ENCODE results near the gene MAGEA1.
A peak's percentile ranks its signal among the peaks of the same experiment; 100 is the strongest.
"Not testable (repeated sequence)": the region's sequence is repeated elsewhere in the genome, so short reads cannot be mapped to it uniquely, and the experiment has no call there.

Gene MAGEA1

GRCh38 chrX:153179131-153179530 lies at the start of gene MAGEA1:
Gene MAGEA1, plus strand, starts transcription at chrX:153179284. Its CDS starts 3,106 bp downstream, at chrX:153182390.
- no peak for DNase-seq

DNA sequence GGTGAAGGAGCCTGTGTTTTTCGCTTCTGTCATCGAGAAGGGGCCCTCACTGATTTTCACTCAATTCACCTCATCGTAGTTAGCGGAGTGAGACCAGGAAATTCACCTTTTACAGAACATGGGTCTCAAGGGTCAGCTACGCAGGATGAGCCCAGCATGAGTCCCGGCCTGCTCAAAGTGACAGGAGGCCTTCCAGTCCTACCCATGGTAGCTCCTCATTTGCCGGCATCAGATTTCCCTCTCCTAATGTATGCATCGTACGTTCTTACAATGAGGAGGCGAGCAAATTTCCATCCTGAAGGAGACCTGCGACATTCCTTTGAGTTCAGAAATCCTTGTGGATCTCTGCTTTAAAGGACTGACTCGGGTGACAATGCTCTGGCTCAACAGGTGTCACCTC lies 46.2 kb upstream of the MAGEA1 start:
- DNase-seq: not testable (repeated sequence)

DNA sequence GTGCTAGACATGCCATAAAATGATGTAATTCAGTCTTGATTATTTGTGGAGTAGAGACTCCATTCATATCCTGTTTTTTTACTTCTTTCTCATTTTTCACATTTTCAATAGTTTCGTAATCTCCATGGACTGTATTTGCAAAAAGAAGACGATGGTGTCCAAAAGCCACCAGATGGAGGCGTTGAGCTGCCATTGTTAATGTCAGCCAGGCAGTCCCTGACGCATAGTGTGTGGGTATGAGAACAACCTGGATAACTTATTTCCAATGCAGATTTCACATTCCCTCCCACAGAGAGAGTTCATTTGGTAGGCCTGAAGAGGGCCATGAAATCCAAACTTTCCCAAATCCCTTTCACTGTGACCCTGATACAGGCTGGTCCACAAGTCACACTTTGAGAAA lies 40.0 kb upstream of the MAGEA1 start:
- not testable (repeated sequence) for DNase-seq

DNA sequence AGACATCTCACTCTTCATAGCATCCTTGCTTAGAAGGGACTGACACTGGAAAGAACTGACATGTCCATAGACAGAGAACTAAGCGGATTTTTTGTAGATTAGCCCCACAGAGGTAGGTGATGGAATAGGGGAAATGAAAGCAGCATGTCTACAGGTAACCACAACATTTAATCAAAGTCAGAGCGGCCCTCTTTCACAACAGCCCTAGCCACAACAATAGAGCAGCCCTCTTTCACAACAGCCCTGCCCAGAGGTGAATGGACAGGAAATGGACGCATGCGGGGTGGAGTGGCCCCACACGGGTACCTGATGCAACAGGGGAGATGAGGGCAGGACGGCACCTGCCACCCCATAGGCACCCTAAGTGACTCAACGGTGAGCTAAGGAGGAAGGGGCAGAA lies 32.8 kb upstream of the MAGEA1 start:
- DNase-seq: not testable (repeated sequence)

GRCh38 chrX:153153516-153153915 lies 25.6 kb upstream of the MAGEA1 start:
- DNase-seq: no peak

GRCh38 chrX:153157450-153157849 lies 21.6 kb upstream of the MAGEA1 start:
- DNase-seq: no peak

DNA sequence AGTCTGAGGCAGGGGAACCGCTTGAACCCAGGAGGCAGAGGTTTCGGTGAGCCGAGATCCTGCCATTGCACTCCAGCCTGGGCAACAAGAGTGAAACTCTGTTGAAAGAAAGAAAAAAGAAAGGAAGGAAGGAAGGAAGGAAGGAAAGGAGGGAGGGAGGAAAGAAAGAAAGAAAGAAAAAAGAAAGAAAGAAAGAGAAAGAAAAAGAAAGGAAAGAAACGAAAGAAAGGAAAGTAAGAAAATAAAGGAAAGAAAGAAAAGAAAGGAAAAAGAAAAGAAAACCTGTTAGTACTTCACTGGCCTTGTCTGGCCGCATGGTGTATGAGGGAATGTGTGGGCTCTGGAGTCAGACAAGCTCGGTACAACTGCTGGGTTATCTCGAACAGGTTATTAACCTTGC lies 20.8 kb upstream of the MAGEA1 start:
- no peak for DNase-seq

GRCh38 chrX:153161952-153162351 lies 17.1 kb upstream of the MAGEA1 start:
- no peak for DNase-seq

DNA sequence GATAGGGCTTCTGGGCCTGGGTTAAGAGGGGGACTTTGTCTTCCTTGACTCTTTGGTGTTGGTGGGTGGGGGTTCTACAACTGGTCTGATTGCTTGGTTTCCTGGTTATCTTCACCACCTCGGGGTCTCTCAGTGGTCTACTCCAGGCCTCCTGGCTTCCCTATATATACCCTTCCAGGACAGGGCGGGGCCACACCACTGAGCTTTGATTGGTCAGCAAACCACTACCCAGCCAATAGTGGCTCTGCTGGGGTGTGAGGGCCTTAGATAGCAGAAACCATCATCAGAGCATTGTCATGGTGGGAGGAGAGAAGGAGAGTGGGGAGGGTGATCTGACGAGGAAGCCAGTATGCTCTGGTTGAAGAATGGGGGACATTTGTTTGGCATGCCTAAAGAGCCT lies 14.4 kb upstream of the MAGEA1 start:
- DNase-seq: no peak

GRCh38 chrX:153168423-153168822 lies 10.7 kb upstream of the MAGEA1 start:
- not testable (repeated sequence) for DNase-seq

DNA sequence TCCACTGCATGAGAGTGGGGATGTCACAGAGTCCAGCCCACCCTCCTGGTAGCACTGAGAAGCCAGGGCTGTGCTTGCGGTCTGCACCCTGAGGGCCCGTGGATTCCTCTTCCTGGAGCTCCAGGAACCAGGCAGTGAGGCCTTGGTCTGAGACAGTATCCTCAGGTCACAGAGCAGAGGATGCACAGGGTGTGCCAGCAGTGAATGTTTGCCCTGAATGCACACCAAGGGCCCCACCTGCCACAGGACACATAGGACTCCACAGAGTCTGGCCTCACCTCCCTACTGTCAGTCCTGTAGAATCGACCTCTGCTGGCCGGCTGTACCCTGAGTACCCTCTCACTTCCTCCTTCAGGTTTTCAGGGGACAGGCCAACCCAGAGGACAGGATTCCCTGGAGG lies 2.7 kb downstream of the MAGEA1 start:
- no peak for DNase-seq

GRCh38 chrX:153184787-153185186 lies 5.7 kb downstream of the MAGEA1 start:
- no peak for DNase-seq

- no peak for DNase-seq
Observed at GRCh38 chrX:153190381-153190780, 11.3 kb downstream of the MAGEA1 start.

DNA sequence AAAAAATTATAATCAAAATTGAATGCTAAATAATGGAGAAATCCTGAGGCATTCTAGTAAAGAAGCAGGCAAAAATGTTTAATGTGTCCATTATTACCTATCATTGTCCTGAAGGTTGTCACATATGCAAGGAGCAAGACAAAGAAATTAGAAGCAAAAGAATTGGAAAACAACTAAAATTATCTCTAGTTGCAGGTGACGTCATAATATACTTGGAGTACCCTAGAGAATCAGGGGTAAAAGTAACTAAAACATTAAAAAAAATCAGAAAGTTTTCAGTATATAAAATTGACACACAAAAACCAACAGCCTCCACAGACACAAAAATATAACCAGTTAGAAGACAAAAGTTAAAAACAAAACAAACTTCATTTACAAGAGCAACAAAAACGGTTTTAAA lies 21.4 kb downstream of the MAGEA1 start:
- no peak for DNase-seq

DNA sequence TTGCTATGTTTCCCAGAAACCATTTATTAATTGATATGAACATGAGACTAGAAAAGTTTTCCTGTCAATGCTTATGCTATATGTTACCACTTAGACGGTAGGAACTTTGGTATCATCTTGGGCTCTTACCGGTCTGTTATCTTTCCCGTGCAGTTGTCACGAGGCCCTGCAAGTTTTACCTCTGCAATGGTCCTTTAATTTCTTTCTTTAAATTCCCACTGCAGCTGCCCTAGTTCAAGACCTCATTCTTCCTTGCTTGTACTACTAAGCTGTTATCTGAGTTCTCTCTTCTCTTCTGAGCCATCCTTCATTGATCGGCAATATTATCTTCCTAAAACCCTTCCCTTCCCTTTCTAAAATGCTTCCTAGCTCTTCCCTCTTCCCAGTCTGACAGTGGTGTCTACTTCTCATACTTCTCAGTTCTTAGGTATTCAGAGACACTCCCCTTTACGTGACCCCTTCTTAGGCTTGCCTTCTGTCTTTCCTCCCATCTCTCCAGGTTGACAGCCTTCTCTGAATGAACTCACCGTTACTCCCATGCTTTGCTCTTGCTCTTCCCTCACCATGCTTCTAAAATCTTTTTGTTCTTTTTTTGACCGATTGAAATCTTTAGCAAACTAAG lies 27.5 kb downstream of the MAGEA1 start:
- DNase-seq: no peak

DNA sequence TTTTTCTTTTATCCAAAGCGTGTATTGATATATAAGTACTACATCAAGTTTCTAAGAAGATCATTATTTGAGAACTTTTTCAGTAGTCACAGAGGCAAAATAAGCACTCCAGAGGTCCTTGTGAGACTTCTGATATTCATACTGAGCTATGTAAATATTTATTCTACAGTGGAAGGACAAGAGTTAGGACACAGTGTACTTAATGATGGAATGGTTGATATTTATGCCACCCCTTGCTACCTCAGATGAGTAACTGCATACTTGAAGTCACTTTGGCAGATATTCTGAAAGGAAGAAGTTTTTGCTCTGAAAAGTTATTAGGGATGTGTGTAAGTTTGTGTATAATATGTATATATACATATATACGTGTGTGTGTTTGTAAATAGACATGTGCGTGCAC lies 30.3 kb downstream of the MAGEA1 start:
- no peak for DNase-seq

DNA sequence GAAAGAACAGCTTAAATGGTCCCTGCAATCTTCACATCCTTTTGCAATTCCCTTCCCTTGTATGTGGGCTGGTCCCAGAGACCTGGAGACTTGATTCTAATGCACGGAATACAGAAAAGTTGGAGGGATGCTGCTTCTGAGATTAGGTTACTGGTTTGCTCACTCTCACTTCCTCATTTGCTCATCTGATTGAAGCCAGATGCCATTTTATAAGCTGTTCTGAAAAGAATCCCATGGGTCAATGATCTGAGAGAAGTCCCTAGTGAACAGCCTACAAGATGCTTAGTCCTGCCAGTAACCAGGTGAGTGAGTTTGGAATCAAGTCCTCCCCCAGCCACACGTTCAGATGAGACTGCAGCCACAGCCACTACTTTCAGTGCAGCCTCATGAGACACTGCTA lies 35.9 kb downstream of the MAGEA1 start:
- no peak for DNase-seq

GRCh38 chrX:153216926-153217325 lies 37.8 kb downstream of the MAGEA1 start:
- no peak for DNase-seq

- DNase-seq: no peak
Observed at GRCh38 chrX:153225438-153226098, 46.5 kb downstream of the MAGEA1 start.

DNA sequence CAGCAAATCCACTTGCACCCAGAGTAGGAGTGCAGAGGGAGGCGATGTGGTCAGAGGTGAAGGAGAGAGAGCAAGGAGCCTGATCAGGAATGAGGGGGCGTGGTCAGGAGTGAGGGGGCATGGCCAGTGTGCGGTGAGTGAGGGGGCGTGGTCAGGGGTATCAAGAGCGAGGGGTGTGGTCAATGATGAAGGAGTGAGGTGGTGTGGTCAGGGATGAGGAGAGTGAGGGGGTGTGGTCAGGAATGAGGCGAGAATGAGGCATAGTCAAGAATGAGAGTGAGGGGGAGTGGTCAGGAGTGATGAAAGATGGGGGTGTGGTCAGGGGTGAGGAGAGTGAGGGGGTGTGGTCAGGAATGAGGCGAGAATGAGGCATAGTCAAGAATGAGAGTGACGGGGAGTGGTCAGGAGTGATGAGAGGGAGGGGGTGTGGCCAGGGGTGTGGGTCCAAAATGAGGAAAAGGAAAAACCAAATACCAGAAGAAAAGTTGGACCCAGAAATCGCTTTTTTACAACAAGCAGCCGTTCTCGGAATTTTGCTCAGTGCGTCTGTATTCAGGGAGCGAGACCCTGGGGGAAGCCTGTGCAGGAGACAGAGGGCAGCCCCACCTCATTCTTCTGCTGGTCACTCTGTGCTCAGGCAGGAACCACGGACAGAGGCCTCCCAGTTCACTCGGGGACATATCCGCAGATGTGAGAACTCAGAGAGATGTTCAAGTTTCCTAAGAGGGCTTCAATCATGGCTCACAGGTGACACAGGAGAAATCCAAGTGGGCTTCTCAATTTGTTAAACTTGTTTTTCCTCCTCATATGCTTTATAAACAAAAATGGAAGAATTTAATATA lies 47.5 kb downstream of the MAGEA1 start:
- peak; percentile 21 to 24 for DNase-seq
